ENCODE measurements around the gene R3HDM2. TPM values are rescaled to one million over a fixed set of nuclear protein-coding genes. Genes with fewer than 3 reads are reported as not detected.

R3HDM2 gene
- total RNA-seq, 1 experiment from 2014 or later, result 8.9 TPM

DNA sequence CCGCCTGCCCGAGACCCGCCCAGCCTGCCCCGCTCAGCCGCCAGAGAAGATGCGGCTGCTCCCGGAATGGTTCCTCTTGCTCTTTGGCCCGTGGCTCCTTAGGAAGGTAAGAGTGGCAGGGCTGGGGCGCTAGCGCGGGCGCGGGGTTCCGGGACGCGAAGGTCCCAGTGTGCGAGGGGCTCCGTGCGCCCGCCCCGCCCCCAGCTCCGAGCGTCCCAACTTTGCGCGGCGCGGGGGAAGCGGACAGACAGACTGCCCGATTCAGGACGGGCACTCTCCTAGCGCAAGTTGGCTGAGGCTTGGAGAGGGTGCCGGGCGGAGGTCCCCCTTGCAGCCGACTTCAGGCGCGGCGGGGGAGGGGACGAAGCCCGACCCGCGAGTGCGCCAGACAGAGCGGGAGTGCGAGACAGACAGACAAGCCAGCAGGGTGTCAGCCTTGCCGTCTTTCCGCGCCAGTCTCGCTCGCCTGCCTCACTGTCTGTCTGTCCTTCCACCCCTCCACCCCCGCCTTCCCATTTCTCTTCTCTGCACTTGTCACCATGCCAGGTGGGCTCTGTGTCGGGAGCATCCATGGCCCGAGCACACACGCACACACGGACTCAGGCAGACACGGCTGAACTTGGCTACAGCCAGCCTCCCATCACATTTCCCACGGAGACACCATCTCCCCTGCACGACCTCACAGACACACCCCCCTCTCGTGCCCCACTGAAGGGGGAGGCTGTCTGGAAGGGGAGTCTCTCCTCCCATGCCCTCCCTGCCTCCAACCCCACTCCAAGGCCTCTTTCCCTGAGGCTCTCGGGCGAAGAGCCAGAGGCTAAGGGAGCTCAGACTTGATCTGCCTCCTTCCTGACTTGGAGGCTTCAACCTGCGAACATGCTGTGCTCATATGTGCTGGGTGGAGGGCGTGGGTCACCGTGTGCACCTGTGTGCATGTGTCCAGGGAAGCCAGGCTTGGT is 213.6 kb downstream of the R3HDM2 start:
- in situ Hi-C loops (cut with HindIII; ENCODE audit: low sequenced_read_pairs), result no loop called here
- peak; percentile 70 for DNase-seq (ENCODE audit: low spot score)

DNA sequence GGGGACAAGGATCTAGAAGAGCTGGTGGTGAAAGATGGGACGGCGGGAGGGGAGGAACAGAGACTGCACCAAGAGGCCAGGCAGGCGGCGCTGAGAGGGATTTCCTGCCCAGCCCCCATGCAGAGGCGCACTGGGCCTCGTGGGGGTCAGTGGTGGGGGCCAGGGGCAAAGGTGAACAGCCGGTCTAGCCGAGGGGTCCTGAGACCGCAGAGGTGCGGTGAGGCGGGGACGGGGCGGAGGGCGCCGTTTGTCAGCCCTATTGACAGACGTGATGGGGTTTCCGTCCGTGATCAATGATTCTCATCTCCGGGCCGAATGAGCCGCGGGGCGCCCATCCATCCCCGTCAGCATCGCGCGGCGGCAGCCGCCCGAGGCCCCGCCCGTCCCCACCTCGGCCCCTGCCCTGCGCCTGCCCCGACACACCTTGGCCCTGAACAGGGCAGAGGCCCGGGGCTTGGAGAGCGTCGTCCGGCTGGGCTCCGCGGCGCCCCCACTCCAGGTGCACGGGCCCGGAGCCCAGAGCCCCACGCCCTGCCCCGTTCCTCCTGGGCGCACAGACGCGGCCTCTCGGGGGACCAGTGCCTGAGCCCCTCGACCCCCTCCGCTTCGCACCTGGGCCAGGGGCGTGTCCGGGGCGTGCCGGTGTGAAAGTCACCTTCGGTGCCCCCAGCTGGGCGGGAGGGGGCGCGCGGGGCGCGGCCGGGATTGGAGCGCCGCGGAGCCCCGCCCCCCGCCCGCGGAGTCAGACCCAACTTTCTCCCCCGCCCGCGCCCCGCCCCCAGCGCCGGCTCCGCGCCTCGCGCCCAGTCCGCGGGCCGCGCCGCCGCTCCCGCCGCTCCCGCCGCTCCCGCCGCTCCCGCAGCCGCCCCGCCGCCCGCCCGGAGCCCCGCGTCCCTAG is 214.6 kb downstream of the R3HDM2 start, which contains the start of gene NXPH4:
NXPH4 (plus strand) TSS at position 781 of the 898 bp plus-strand sequence. CDS start 176 bp downstream, outside the sequence.
- no peak for DNase-seq (ENCODE audit: low spot score)
- in situ Hi-C loops (cut with HindIII; ENCODE audit: low sequenced_read_pairs), result no loop called here

DNA sequence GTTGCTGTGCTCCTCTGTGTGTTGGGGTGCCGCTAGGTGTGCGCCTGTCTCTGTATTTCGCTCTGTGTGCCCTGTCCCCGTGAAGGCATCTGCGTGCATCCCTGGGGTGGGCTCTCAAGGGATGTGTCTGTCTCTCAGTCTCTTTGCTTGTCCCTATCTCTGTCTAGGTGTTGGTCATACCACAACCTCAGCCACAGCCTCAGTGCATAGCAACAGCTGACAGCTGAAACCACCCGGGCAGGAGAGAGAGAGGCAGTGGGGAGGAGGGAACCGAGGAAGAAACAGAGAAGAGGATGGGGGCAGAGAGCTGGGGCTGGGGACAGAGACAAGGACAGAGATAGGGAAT is 215.2 kb downstream of the R3HDM2 start:
- in situ Hi-C loops (cut with HindIII; ENCODE audit: low sequenced_read_pairs), result no loop called here
- DNase-seq (ENCODE audit: low spot score), result peak; percentile 49

DNA sequence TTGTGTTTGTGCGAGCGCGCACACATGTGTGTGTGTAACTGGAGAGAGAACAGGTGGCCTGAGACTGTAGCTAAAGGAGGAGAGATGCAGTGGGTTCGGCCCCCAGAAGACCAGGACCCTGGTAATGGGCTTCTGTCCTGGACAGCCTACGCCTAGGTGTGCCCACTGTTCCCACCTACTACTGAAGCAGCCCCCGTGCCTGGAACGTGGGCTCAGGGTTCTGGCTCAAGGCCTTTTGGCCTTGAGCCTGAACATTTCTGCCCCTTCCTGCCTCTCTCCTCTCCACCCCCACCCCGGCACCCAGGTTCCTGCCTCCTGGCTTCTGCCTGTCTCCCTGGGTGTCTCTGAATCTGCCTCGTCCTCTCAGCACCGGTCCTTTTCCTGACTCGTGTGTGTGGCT is 215.8 kb downstream of the R3HDM2 start:
- in situ Hi-C loops (cut with HindIII; ENCODE audit: low sequenced_read_pairs), result no loop called here
- DNase-seq (ENCODE audit: low spot score), result no peak

DNA sequence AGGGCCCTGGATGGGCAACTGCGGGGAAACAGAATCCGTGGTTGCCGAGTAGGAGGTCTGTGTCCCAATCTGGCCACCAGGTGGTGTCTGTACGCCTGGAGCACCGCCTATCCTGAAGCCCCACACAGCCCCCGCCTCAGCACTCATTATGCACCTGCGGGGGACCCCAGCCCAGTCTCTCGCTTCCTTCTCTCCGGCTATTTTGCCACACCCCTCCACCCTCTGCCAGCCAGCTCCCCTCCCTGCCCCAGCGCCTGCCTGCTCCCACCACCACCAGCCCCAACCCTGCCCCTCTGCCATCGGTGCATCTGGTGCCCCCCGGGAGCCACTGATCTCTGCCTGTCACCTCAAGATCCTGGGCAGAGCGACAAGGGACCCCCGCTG is 216.5 kb downstream of the R3HDM2 start:
- DNase-seq (ENCODE audit: low spot score), result peak; percentile 82
- in situ Hi-C loops (cut with HindIII; ENCODE audit: low sequenced_read_pairs), result no loop called here

DNA sequence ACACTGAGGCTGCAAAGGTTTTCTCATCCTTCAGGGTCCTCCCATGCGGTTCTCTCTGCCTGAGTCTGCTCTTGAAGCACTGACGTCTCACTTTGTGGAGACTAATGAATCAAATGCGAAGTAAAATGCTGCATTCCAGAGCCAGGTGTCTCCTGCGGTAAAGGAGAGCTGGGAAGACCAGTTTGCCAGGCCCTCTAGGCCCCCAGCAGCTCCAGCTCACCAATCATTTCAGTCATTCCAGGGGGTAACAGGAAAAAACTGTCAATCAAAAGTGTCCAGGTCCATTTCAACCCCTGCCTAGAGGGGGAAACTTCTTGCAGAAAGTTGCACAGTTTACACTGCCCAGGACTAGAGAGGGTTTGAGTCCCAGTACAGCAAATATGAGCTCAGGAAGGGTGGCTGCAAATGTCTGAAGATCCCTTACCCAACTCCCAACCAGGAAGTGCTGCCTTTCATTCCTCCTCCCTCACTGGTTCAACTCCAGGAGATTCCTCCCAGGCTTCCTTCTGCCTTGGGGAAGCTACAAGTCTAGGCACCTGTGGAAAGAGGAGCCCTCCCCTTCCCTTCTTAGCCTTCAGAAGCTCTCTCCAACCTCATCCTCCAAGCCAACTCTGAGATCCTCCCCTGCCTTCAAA is 217.0 kb downstream of the R3HDM2 start:
- no peak for DNase-seq (ENCODE audit: low spot score)
- in situ Hi-C loops (cut with HindIII; ENCODE audit: low sequenced_read_pairs), result no loop called here

DNA sequence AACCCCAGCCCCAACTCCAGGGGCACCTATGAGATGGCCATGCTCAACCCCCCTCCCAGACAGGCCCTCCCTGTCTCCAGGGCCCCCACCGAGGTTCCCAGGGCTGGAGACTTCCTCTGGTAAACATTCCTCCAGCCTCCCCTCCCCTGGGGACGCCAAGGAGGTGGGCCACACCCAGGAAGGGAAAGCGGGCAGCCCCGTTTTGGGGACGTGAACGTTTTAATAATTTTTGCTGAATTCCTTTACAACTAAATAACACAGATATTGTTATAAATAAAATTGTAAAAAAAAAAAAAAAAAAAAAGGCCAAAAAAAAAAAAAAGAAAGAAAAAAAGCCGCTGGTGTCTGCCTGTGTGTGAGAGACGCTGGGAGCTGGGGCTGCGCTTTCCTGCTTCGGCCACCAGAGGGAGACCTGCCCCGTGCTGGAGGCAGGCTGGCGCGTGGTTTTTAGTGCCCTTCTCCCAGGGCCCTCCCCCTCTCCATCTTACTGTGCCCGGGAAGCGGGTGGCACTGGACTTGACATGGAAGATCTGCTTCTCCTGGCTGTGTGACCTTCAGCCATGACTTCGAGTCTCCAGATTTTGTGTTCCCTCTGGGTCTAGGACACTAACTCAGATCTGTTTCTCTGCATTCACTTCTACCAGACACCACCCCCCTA is 217.7 kb downstream of the R3HDM2 start:
- in situ Hi-C loops (cut with HindIII; ENCODE audit: low sequenced_read_pairs), result no loop called here

DNA sequence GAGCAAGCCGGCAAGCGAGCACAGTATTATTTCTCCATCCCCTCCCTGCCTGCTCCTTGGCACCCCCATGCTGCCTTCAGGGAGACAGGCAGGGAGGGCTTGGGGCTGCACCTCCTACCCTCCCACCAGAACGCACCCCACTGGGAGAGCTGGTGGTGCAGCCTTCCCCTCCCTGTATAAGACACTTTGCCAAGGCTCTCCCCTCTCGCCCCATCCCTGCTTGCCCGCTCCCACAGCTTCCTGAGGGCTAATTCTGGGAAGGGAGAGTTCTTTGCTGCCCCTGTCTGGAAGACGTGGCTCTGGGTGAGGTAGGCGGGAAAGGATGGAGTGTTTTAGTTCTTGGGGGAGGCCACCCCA is 218.2 kb downstream of the R3HDM2 start:
- DNase-seq (ENCODE audit: low spot score), result no peak
- in situ Hi-C loops (cut with HindIII; ENCODE audit: low sequenced_read_pairs), result no loop called here

More for the DNA sequence above, 217.7 kb downstream of the R3HDM2 start:
- peak; percentile 92 for DNase-seq (ENCODE audit: low spot score)

DNA sequence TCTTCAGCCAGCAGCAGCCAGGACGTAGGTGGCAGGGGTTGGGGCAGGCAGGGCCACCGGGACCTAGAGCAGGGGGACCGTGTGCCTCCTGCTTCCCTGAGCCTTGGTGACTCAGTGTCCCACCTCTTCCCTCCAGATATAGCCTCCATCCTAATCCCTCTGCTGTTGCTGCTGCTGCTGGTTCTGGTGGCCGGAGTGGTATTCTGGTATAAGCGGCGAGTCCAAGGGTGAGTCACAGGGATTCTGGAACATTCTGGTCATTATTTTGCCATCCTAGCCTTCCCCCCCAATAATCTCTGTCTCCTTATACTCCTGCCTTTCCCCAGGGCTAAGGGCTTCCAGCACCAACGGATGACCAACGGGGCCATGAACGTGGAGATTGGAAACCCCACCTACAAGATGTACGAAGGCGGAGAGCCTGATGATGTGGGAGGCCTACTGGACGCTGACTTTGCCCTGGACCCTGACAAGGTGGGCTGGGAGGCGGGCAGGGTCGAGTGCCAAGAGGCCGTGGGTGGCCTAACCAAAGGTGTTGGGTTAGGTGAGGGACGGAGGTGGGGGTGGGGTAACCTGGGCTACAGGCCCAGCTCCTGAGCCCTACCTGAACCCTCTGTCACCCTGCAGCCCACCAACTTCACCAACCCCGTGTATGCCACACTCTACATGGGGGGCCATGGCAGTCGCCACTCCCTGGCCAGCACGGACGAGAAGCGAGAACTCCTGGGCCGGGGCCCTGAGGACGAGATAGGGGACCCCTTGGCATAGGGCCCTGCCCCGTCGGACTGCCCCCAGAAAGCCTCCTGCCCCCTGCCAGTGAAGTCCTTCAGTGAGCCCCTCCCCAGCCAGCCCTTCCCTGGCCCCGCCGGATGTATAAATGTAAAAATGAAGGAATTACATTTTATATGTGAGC is 218.8 kb downstream of the R3HDM2 start:
- DNase-seq (ENCODE audit: low spot score), result no peak
- in situ Hi-C loops (cut with HindIII; ENCODE audit: low sequenced_read_pairs), result no loop called here

DNA sequence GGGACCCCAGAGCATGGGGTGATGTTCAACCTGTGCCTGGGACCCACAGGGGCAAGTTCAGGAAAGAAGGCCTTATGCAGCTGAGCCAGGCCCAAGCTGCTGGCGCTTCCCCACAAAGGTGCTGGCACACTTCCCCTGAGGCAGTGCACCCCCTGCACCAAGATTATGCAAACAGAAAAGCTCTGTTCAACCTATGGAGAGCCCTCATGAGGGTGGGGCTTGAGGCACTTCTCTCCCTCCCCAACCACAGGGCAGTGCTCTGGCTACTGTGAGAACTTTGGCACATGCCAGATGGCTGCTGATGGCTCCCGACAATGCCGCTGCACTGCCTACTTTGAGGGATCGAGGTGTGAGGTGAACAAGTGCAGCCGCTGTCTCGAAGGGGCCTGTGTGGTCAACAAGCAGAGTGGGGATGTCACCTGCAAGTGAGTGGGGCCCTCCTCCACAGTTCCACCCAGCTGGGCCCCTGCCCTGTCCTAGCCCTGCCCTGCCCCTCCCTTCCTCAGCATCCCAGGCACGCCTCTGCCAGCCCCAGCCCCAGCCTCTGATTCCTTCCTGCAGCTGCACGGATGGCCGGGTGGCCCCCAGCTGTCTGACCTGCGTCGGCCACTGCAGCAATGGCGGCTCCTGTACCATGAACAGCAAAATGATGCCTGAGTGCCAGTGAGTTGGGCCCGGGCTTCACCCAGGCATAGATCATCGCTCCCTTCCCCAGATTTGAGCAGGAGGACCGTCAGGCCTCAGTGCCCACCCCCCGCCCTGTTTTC is 219.7 kb downstream of the R3HDM2 start:
- DNase-seq (ENCODE audit: low spot score), result peak; percentile 48
- in situ Hi-C loops (cut with HindIII; ENCODE audit: low sequenced_read_pairs), result no loop called here

DNA sequence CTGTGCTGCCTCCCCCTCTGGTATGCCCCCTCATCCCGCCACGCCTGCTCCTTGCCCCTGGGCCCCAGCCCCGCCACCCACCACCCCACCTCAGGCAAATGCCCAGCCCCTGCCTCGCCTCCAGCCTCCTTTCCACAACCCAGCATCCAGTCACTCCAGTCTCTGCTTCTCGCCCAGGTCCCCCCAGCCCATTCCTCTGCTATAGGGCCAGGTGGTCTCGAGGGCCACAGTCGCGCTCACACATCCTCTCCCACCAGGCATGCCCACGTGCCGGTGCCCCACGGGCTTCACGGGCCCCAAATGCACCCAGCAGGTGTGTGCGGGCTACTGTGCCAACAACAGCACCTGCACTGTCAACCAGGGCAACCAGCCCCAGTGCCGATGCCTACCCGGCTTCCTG is 220.4 kb downstream of the R3HDM2 start:
- in situ Hi-C loops (cut with HindIII; ENCODE audit: low sequenced_read_pairs), result no loop called here
- DNase-seq (ENCODE audit: low spot score), result no peak

DNA sequence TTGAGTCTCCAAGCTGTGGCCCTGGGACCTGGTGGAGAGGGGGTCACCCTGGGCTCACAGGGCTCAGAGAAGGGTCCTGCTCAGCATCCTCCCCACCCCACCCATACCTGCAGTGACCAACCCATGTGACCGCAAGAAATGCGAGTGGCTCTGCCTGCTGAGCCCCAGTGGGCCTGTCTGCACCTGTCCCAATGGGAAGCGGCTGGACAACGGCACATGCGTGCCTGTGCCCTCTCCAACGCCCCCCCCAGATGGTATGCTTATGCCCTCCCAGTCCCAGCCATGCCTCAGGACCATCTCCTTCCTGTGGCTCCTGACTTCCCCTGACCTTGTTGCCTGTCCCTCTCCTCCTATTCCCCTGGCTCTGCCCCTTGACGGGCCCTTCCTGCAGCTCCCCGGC is 220.9 kb downstream of the R3HDM2 start:
- no peak for DNase-seq (ENCODE audit: low spot score)
- in situ Hi-C loops (cut with HindIII; ENCODE audit: low sequenced_read_pairs), result no loop called here

DNA sequence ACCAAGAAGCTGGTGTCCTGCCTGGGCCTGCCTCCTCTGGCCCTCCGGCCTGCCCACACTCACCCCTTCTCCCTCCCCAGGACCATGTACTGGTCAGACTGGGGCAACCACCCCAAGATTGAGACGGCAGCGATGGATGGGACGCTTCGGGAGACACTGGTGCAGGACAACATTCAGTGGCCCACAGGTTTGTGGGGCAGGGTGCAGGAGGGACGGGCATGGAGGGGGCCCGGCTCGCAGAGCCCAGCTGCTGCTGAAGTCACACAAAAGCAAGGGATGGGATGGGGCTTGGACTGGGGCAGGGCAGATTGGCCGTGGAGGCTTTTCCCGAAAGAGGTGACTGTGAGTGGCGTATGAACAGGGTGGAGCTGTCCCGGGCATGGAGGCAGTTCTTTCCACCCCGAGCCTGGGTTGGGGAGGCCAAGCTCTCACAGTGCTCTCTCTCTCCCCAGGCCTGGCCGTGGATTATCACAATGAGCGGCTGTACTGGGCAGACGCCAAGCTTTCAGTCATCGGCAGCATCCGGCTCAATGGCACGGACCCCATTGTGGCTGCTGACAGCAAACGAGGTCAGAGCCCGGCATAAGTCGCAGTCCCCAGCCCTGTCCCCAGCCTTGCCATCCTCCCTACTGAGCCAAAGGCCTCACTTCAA is 222.1 kb downstream of the R3HDM2 start:
- peak; percentile 70 for DNase-seq (ENCODE audit: low spot score)

DNA sequence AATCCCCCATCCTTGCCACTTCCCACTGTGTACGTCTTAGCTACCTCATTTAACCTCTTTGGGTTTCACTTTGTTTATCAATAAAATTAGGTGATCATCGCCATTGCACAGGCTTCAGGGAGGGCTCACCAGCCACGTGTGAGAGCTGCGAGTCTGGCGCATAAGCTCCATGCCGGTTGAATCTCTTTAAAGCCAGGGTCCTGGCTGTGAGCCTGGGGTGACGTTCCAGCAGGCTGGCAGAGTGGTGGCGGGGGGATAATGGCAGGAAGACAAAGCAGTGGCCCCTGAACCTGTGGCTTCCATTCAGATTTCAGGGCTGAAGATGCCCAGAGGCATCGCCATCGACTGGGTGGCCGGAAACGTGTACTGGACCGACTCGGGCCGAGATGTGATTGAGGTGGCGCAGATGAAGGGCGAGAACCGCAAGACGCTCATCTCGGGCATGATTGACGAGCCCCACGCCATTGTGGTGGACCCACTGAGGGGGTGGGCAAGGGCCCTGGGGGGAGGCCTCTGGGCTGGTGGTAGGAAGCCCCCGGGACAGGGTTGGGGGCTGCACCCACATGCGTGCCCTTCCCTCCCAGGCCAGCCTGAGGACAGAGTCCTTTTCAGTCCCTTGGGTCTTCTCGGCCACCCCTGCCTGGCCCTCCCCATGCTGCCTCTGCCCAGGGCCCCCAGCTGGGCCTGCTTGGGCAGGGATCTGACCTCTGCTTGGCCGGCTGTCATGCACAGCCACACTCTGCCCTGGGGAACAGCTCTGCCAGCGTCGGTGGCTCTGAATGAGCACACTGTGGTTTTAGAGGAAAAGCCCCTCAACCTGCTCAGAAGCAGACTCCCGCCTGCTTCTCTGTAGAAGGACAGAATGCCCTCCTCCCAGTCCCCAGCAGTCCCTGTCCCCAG is 222.9 kb downstream of the R3HDM2 start:
- no peak for DNase-seq (ENCODE audit: low spot score)
- in situ Hi-C loops (cut with HindIII; ENCODE audit: low sequenced_read_pairs), result no loop called here

More for the DNA sequence above, 222.1 kb downstream of the R3HDM2 start:
- in situ Hi-C loops (cut with HindIII; ENCODE audit: low sequenced_read_pairs), result no loop called here

DNA sequence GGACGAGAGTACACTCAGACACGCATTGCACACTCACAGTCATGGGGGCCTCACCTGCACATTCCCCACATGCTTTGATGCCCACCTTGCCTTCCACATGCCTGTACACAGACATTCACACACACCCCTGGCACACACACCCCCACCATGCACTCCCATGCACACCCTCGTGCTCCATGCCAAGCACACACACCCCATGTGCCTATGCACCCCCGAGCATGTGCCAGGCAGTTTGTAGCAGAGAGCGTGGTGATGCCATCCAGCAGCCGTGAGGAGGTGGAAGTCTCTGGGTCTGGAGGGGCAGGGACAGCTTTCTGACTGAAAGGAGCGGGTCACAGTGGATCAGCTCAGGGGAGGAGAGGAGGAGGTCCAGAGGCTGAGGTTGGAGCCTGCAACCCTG is 224.9 kb downstream of the R3HDM2 start:
- in situ Hi-C loops (cut with HindIII; ENCODE audit: low sequenced_read_pairs), result no loop called here
- no peak for DNase-seq (ENCODE audit: low spot score)

DNA sequence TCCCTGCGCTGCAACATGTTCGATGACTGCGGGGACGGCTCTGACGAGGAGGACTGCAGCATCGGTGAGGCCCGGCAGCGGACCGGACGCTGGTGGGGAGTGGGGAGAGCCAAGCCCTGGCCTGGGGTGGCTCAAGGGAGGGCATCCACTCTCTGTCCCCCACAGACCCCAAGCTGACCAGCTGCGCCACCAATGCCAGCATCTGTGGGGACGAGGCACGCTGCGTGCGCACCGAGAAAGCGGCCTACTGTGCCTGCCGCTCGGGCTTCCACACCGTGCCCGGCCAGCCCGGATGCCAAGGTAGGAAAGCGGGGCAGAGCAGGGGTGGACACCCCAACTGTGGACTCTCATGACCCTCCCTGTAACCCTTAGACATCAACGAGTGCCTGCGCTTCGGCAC is 225.7 kb downstream of the R3HDM2 start:
- no peak for DNase-seq (ENCODE audit: low spot score)
- in situ Hi-C loops (cut with HindIII; ENCODE audit: low sequenced_read_pairs), result no loop called here
